ENCODE results near the gene SYNJ2. TPM values are rescaled to one million over a fixed set of nuclear protein-coding genes. Genes with fewer than 3 reads are reported as not detected.

SYNJ2 gene
- polyA plus RNA-seq, 2 of the 4 experiments (the other 2 are of a cell fraction), result 22.3 to 26.5 TPM

DNA sequence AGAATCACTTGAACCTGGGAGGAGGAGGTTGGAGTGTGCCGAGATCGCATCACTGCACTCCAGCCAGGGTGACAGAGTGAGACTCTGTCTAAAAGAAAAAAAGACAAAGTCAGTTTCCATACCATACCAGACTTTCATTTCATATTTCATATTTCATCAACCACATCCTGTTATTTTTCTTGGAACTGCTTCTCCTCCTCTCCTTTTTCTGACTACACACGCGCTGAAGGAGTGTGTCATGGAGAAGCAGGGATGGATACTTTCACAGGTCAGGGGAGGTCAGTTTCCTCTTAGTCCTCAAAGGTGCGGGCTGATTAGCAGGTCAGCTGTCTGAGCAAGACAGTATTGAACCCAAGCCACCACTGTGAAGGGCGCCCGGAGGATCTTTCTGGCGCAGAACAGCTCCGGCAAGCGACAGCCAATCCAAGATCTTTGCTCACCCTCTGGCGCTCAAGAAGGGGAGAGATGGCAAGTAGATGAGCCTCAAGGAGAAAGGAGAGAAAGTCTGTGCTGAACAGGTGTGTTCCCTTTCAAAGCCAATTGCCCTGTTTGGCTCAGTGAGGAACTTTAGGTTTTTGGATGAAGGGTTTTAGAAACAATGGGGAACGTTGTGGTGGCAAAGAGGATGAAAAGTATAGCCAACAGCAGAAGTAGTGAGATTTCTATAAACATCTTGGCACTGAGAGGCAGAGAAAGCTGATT lies 18.9 kb upstream of the SYNJ2 start:
- H3K9me3 ChIP-seq, result peaks cover 18% of the 10 kb centered on the region
- no peak for FAIRE-seq
- no peaks in the 10 kb centered on the region for H3K4me1 ChIP-seq
- ChIA-PET POLR2A (no interaction called here), CTCF (interaction anchor here (0.7 to 1.2 kb wide), 3 partner anchors 11 to 37 kb away, joined by 3 to 5 read pairs (median 4); no protein-coding TSS in a partner anchor)
- 85% methylated on average over 12 of the region's 12 CpGs for WGBS (ENCODE audit: missing lambda C conversion rate)
- no peak for TF ChIP-seq CHD4 (IDR thresholded peaks at IDR 0.05; ENCODE audit: borderline replicate concordance)
- TF ChIP-seq HEYL (CRISPR knock-in tag; IDR thresholded peaks at IDR 0.05), result no peak
- no peak for TF ChIP-seq GATA3 (IDR thresholded peaks at IDR 0.05; ENCODE audit: borderline replicate concordance)
- no peak for TF ChIP-seq JUNB (IDR thresholded peaks at IDR 0.05)
- TF ChIP-seq RARB (CRISPR knock-in tag; IDR thresholded peaks at IDR 0.05), result no peak
- no peak for TF ChIP-seq CTCF (IDR thresholded peaks at IDR 0.05)
- no peak for TF ChIP-seq JUN (IDR thresholded peaks at IDR 0.05)
- no peak for TF ChIP-seq HDAC2 (IDR thresholded peaks at IDR 0.05)
- ATAC-seq, result no peak
- H3K27ac ChIP-seq, result no peak overlapping the region
- H3K4me3 ChIP-seq, result no peak overlapping the region
- no peak overlapping the region for H3K4me2 ChIP-seq
- no peak for DNase-seq (ENCODE audit: low read depth in 1 of 2, low spot score in 1 of 2)

DNA sequence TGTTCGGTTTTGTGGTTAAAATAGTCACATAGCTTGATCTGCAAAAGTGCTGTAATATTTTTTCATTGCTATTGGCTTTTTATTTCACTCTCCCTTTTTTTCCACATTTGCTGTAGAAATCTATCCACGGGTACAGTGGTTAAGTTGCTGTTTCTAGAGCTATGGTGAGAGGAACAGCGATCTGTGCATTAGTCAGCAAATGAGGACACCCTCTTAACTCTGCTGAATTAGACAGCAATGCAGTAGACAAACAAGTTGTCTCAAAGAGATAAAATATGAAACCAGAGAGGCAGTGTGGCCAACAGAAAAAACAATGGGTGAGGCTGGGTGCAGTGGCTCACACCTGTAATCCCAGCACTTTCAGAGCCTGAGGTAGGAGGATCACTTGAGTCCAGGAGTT lies 17.6 kb upstream of the SYNJ2 start:
- no peak for FAIRE-seq

DNA sequence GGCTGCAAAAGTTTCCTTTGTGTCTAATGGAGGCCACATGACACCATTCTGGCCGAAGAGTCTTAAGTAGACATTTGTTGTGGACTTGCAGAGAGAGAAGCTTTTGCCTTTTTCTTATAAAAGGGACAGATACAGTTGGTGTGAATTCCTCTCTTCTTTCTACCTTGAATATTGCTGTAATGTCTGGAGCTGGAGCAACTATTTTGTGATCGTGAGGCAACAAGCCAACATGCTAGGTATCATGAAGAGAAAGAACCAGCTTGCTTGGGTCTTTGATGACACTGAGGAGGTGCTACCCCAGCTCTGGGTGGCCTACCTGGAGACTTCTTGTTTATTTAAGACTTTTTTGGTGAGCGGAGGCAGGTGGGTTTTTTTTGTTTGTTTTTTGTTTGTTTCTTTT lies 16.3 kb upstream of the SYNJ2 start:
- no peak overlapping the region for H3K27ac ChIP-seq
- ATAC-seq, result no peak
- TF ChIP-seq MAX (IDR thresholded peaks at IDR 0.05), result no peak
- TF ChIP-seq KDM5A (IDR thresholded peaks at IDR 0.05), result no peak
- no peak for TF ChIP-seq KDM1A (IDR thresholded peaks at IDR 0.05; ENCODE audit: low read depth)
- no peak for TF ChIP-seq ELK1 (IDR thresholded peaks at IDR 0.05; ENCODE audit: low read depth, low read length)
- no peak for TF ChIP-seq EHF (CRISPR knock-in tag; IDR thresholded peaks at IDR 0.05)
- no peak for TF ChIP-seq RAD21 (conservative IDR thresholded peaks at IDR 0.05 in 1 of 2, IDR thresholded peaks at IDR 0.05 in 1 of 2)
- TF ChIP-seq, protein P1, sequence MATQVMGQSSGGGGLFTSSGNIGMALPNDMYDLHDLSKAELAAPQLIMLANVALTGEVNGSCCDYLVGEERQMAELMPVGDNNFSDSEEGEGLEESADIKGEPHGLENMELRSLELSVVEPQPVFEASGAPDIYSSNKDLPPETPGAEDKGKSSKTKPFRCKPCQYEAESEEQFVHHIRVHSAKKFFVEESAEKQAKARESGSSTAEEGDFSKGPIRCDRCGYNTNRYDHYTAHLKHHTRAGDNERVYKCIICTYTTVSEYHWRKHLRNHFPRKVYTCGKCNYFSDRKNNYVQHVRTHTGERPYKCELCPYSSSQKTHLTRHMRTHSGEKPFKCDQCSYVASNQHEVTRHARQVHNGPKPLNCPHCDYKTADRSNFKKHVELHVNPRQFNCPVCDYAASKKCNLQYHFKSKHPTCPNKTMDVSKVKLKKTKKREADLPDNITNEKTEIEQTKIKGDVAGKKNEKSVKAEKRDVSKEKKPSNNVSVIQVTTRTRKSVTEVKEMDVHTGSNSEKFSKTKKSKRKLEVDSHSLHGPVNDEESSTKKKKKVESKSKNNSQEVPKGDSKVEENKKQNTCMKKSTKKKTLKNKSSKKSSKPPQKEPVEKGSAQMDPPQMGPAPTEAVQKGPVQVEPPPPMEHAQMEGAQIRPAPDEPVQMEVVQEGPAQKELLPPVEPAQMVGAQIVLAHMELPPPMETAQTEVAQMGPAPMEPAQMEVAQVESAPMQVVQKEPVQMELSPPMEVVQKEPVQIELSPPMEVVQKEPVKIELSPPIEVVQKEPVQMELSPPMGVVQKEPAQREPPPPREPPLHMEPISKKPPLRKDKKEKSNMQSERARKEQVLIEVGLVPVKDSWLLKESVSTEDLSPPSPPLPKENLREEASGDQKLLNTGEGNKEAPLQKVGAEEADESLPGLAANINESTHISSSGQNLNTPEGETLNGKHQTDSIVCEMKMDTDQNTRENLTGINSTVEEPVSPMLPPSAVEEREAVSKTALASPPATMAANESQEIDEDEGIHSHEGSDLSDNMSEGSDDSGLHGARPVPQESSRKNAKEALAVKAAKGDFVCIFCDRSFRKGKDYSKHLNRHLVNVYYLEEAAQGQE (IDR thresholded peaks at IDR 0.05), result no peak
- TF ChIP-seq ZNF302 (CRISPR knock-in tag; IDR thresholded peaks at IDR 0.05), result no peak
- TF ChIP-seq EHMT2 (IDR thresholded peaks at IDR 0.05; ENCODE audit: low read depth), result no peak
- TF ChIP-seq CBX8 (IDR thresholded peaks at IDR 0.05), result no peak
- CTCF ChIA-PET, result no interaction called here
- no peak overlapping the region for H3K4me3 ChIP-seq
- no peaks in the 10 kb centered on the region for H3K9me3 ChIP-seq
- DNase-seq (ENCODE audit: low read depth in 1 of 2, low spot score in 1 of 2), result no peak
- no peak overlapping the region for H3K4me2 ChIP-seq
- 93% methylated on average over 3 of the region's 3 CpGs for WGBS (ENCODE audit: missing lambda C conversion rate)
- FAIRE-seq, result no peak
- peaks cover 11% of the 10 kb centered on the region for H3K4me1 ChIP-seq
- POLR2A ChIA-PET, result no interaction called here

More for the DNA sequence above, 17.6 kb upstream of the SYNJ2 start:
- ATAC-seq (no peak), DNase-seq (ENCODE audit: low read depth in 1 of 2, low spot score in 1 of 2) (no peak)
- ChIA-PET POLR2A (no interaction called here), CTCF (interaction anchor here (0.6 to 1.2 kb wide), 2 partner anchors 12 to 17 kb away, joined by 3 read pairs; no protein-coding TSS in a partner anchor)
- H3K4me3 ChIP-seq, result no peak overlapping the region
- H3K27ac ChIP-seq, result no peak overlapping the region
- peaks cover 6% of the 10 kb centered on the region for H3K4me1 ChIP-seq
- TF ChIP-seq RAD21 (conservative IDR thresholded peaks at IDR 0.05 in 1 of 2, IDR thresholded peaks at IDR 0.05 in 1 of 2) (no peak), FOSL2 (IDR thresholded peaks at IDR 0.05) (no peak), FOSL2 (CRISPR knock-in tag; IDR thresholded peaks at IDR 0.05) (no peak)
- H3K4me2 ChIP-seq, result no peak overlapping the region
- H3K9me3 ChIP-seq, result 0 out of 3 replicates have a peak, but pooled peaks cover 7% of the 10 kb centered on the region
- WGBS (ENCODE audit: missing lambda C conversion rate), result 83% methylated on average over 3 of the region's 3 CpGs
